ENCODE data around the gene DNAH3. TPM values are rescaled to one million over a fixed set of nuclear protein-coding genes. Genes with fewer than 3 reads are reported as not detected.

Gene DNAH3
- total RNA-seq, 1 experiment from 2014 or later = 4.4 TPM

DNA sequence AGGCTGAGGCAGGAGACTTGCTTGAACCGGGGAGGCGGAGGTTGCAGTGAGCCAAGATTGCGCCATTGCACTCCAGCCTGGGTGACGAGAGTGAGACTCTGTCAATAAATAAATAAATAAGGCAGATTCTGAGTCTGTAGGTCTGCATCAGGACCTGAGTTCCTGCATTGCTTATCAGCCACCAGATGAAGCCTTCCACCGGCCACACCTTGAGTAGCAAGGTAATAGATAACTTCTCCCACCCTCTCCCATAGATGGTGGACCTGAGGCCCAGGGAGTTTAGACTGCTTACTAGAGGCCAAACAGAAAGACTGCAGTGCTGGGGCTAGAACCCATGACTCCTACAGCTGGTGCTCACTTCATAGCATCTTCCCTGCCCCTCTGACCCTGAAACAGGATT lies 38.7 kb upstream of the DNAH3 start:
- intact Hi-C loops (cut with micrococcal nuclease; ENCODE audit: unreplicated experiment) = loop anchor here (2.0 kb wide), 1 partner anchor 43 kb away; the partner anchor contains the start of gene ANKS4B
- Mint-ChIP-seq H3K9me3 (ENCODE audit: unreplicated experiment) (no peaks in the 10 kb centered on the region), H3K4me1 (ENCODE audit: low read depth, unreplicated experiment) (no peaks in the 10 kb centered on the region), H3K27ac (ENCODE audit: unreplicated experiment) (no peak overlapping the region), H3K4me3 (ENCODE audit: unreplicated experiment) (no peak overlapping the region), H3K36me3 (ENCODE audit: insufficient read depth, unreplicated experiment) (no peaks in the 10 kb centered on the region), H3K27me3 (ENCODE audit: insufficient read depth, unreplicated experiment) (no peaks in the 10 kb centered on the region)
- Histone ChIP-seq H3K36me3 (ENCODE audit: control insufficient read depth, insufficient read depth, low read length) (no peaks in the 10 kb centered on the region), H3K4me3 (ENCODE audit: low read depth, low read length) (no peak overlapping the region), H3K4me1 (peaks cover 3% of the 10 kb centered on the region; the same call in 1 of the 2 replicates), H3K27me3 (replicated peaks; ENCODE audit: control insufficient read depth, insufficient read depth, low read length) (no peaks in the 10 kb centered on the region; the same call in 1 of the 2 replicates), H3K9me3 (no peaks in the 10 kb centered on the region)
- CTCF ChIA-PET = interaction anchor here (0.6 to 2.4 kb wide), 8 partner anchors 10 to 394 kb away, joined by 3 to 60 read pairs (median 4); partner anchors contain the start of genes ANKS4B and CRYM
- no peak for DNase-seq
- no TSS peak for BruUV-seq (replicated peaks)
- POLR2A ChIA-PET = no interaction called here
- TF ChIP-seq, protein P1, sequence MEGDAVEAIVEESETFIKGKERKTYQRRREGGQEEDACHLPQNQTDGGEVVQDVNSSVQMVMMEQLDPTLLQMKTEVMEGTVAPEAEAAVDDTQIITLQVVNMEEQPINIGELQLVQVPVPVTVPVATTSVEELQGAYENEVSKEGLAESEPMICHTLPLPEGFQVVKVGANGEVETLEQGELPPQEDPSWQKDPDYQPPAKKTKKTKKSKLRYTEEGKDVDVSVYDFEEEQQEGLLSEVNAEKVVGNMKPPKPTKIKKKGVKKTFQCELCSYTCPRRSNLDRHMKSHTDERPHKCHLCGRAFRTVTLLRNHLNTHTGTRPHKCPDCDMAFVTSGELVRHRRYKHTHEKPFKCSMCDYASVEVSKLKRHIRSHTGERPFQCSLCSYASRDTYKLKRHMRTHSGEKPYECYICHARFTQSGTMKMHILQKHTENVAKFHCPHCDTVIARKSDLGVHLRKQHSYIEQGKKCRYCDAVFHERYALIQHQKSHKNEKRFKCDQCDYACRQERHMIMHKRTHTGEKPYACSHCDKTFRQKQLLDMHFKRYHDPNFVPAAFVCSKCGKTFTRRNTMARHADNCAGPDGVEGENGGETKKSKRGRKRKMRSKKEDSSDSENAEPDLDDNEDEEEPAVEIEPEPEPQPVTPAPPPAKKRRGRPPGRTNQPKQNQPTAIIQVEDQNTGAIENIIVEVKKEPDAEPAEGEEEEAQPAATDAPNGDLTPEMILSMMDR (IDR thresholded peaks at IDR 0.05; ENCODE audit: insufficient read depth in 1 of 2, low read depth in 1 of 2, low read length in 1 of 2, severe bottlenecking in 1 of 2, unreplicated experiment in 1 of 2) = no peak

DNA sequence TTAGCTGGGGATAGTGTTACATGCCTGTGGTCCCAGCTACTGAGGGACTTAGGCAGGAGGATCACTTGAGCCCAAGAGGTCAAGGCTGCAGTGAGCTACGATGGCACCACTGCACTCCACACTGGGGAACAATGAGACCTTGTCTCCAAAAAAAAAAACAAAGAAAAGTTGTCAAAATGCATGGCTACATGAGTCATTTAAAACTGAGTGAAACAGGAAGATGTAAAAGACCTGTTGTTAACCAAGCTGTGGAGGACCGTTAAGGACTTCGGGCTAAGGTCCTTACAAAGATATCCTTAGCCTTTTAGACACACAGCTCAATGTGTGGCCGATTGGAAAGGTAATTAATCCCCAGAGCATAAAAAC lies 35.7 kb upstream of the DNAH3 start:
- no peaks in the 10 kb centered on the region for H3K27me3 ChIP-seq (replicated peaks; ENCODE audit: control insufficient read depth, insufficient read depth, low read length)
- H3K36me3 ChIP-seq (ENCODE audit: control insufficient read depth, insufficient read depth, low read length) = no peaks in the 10 kb centered on the region
- ChIA-PET POLR2A (no interaction called here), CTCF (interaction anchor here (0.7 to 1.7 kb wide), 2 partner anchors 114 to 774 kb away, joined by 3 to 9 read pairs; no protein-coding TSS in a partner anchor)
- Mint-ChIP-seq H3K27ac (ENCODE audit: unreplicated experiment) (no peak overlapping the region), H3K4me1 (ENCODE audit: low read depth, unreplicated experiment) (no peaks in the 10 kb centered on the region), H3K9me3 (ENCODE audit: unreplicated experiment) (no peaks in the 10 kb centered on the region), H3K36me3 (ENCODE audit: insufficient read depth, unreplicated experiment) (peaks cover 4% of the 10 kb centered on the region), H3K27me3 (ENCODE audit: insufficient read depth, unreplicated experiment) (no peaks in the 10 kb centered on the region), H3K4me3 (ENCODE audit: unreplicated experiment) (no peak overlapping the region)
- intact Hi-C loops (cut with micrococcal nuclease; ENCODE audit: unreplicated experiment) = no loop called here
- no peaks in the 10 kb centered on the region for H3K9me3 ChIP-seq
- BruUV-seq (replicated peaks) = no TSS peak
- no peak overlapping the region for H3K4me3 ChIP-seq (ENCODE audit: low read depth, low read length)
- peaks cover 3% of the 10 kb centered on the region; the same call in 1 of the 2 replicates for H3K4me1 ChIP-seq
- DNase-seq = no peak
- TF ChIP-seq, protein P1 (IDR thresholded peaks at IDR 0.05; ENCODE audit: insufficient read depth in 1 of 2, low read depth in 1 of 2, low read length in 1 of 2, severe bottlenecking in 1 of 2, unreplicated experiment in 1 of 2) = no peak

GRCh38 chr16:21185659-21186325 lies 35.1 kb upstream of the DNAH3 start:
- BruUV-seq (replicated peaks) = no TSS peak
- Histone ChIP-seq H3K4me3 (ENCODE audit: low read depth, low read length) (no peak overlapping the region), H3K36me3 (ENCODE audit: control insufficient read depth, insufficient read depth, low read length) (no peaks in the 10 kb centered on the region; the same call in 1 of the 2 replicates), H3K9me3 (no peaks in the 10 kb centered on the region), H3K4me1 (peaks cover 3% of the 10 kb centered on the region; the same call in 1 of the 2 replicates), H3K27me3 (replicated peaks; ENCODE audit: control insufficient read depth, insufficient read depth, low read length) (no peaks in the 10 kb centered on the region)
- H3K4me3 Mint-ChIP-seq (ENCODE audit: unreplicated experiment) = no peak overlapping the region
- peaks cover 4% of the 10 kb centered on the region for H3K36me3 Mint-ChIP-seq (ENCODE audit: insufficient read depth, unreplicated experiment)
- ChIA-PET POLR2A (no interaction called here), CTCF (interaction anchor here (0.7 to 1.7 kb wide), 2 partner anchors 115 to 774 kb away, joined by 3 to 9 read pairs; no protein-coding TSS in a partner anchor)
- no peaks in the 10 kb centered on the region for H3K9me3 Mint-ChIP-seq (ENCODE audit: unreplicated experiment)
- TF ChIP-seq, protein P1 (IDR thresholded peaks at IDR 0.05; ENCODE audit: insufficient read depth in 1 of 2, low read depth in 1 of 2, low read length in 1 of 2, severe bottlenecking in 1 of 2, unreplicated experiment in 1 of 2) = no peak
- no peak for DNase-seq
- H3K27me3 Mint-ChIP-seq (ENCODE audit: insufficient read depth, unreplicated experiment) = no peaks in the 10 kb centered on the region
- no peaks in the 10 kb centered on the region for H3K4me1 Mint-ChIP-seq (ENCODE audit: low read depth, unreplicated experiment)
- intact Hi-C loops (cut with micrococcal nuclease; ENCODE audit: unreplicated experiment) = no loop called here
- no peak overlapping the region for H3K27ac Mint-ChIP-seq (ENCODE audit: unreplicated experiment)

Data from Caco-2 (cell line).